WTC11 (cell line): ENCODE results near the gene ZFP62. TPM values are rescaled to one million over a fixed set of nuclear protein-coding genes. Genes with fewer than 3 reads are reported as not detected.

Experiments used
- ATAC-seq: fragments of 200-7000 bp; cut with Tn5 transposase; 2 replicates; pipeline ENCODE4 v1.10.0; 2021; ENCODE audit warnings: mild to moderate bottlenecking, moderate library complexity
- CTCF ChIA-PET: fragments of 300-600 bp; sonication (Branson Sonifier 250); formaldehyde crosslinking; loops from one replicate; lab custom pipeline; 2021; ENCODE audit warnings: antibody characterized with exemption; lab: Charles Lee
- POLR2A ChIA-PET: fragments of 350-600 bp; sonication (Branson Sonifier 250); formaldehyde crosslinking; loops from one replicate; lab custom pipeline; 2021; ENCODE audit warnings: antibody characterized with exemption; lab: Charles Lee
- DNase-seq: peaks from one replicate; pipeline ENCODE4 v3.0.0; 2021; ENCODE audit warnings: low spot score
- H3K27ac Mint-ChIP-seq: 2 replicates; pipeline ENCODE4 v1.8.0; 2021; ENCODE audit warnings: mixed read lengths
- H3K27me3 Mint-ChIP-seq: 2 replicates; pipeline ENCODE4 v1.8.0; 2021; ENCODE audit warnings: low read depth, mild to moderate bottlenecking, moderate library complexity, mixed read lengths
- H3K36me3 Mint-ChIP-seq: 2 replicates; pipeline ENCODE4 v1.8.0; 2021; ENCODE audit warnings: mixed read lengths
- H3K4me1 Mint-ChIP-seq: 2 replicates; pipeline ENCODE4 v1.8.0; 2022; ENCODE audit warnings: mixed read lengths
- H3K4me3 Mint-ChIP-seq: 2 replicates; pipeline ENCODE4 v1.8.0; 2021; ENCODE audit warnings: mild to moderate bottlenecking, moderate library complexity, mixed read lengths
- H3K9me3 Mint-ChIP-seq: 2 replicates; pipeline ENCODE4 v1.8.0; 2021; ENCODE audit warnings: mixed read lengths
- ATF1 ChIP-seq: sonication (generic); formaldehyde crosslinking; IDR thresholded peaks from 2 replicates; pipeline ENCODE4 v1.8.1; 2023; ENCODE audit warnings: mild to moderate bottlenecking, moderate library complexity, missing genetic modification reagents
- CBFB ChIP-seq: sonication (generic); formaldehyde crosslinking; IDR thresholded peaks from 2 replicates; pipeline ENCODE4 v1.8.1; 2022; ENCODE audit warnings: mild to moderate bottlenecking, low read depth, missing genetic modification reagents
- CTCF ChIP-seq: fragments of 200-600 bp; IDR thresholded peaks from 2 replicates; pipeline ENCODE4 v1.8.0; 2022; ENCODE audit warnings: antibody characterized with exemption
- FOXP1 ChIP-seq: sonication (generic); formaldehyde crosslinking; IDR thresholded peaks from 2 replicates; pipeline ENCODE4 v1.8.0; 2022; ENCODE audit warnings: missing genetic modification reagents, mild to moderate bottlenecking, moderate library complexity, borderline replicate concordance
- FOXP4 ChIP-seq: sonication (generic); formaldehyde crosslinking; IDR thresholded peaks from 2 replicates; pipeline ENCODE4 v1.8.0; 2022; ENCODE audit warnings: mild to moderate bottlenecking, missing genetic modification reagents
- GABPB1 ChIP-seq: sonication (generic); formaldehyde crosslinking; IDR thresholded peaks from 2 replicates; pipeline ENCODE4 v1.8.1; 2023; ENCODE audit warnings: mild to moderate bottlenecking, missing genetic modification reagents
- IRF2 ChIP-seq: sonication (generic); formaldehyde crosslinking; IDR thresholded peaks from 2 replicates; pipeline ENCODE4 v1.8.0; 2022; ENCODE audit warnings: low read depth, missing genetic modification reagents, borderline replicate concordance
- JUN ChIP-seq: sonication (generic); formaldehyde crosslinking; IDR thresholded peaks from 2 replicates; pipeline ENCODE4 v1.8.0; 2023; ENCODE audit warnings: mild to moderate bottlenecking, missing genetic modification reagents
- OVOL2 ChIP-seq: fragments of 250-450 bp; sonication (Bioruptor Pico); IDR thresholded peaks from 2 replicates; pipeline ENCODE4 v1.9.0; 2021; ENCODE audit warnings: mild to moderate bottlenecking, borderline replicate concordance
- SMAD3 ChIP-seq: sonication (generic); formaldehyde crosslinking; IDR thresholded peaks from 2 replicates; pipeline ENCODE4 v1.8.0; 2022; ENCODE audit warnings: missing genetic modification reagents, mild to moderate bottlenecking, borderline replicate concordance
- STAT6 ChIP-seq: sonication (generic); formaldehyde crosslinking; conservative IDR thresholded peaks from 2 replicates; pipeline ENCODE4 v1.8.1; 2023; ENCODE audit warnings: mild to moderate bottlenecking, low read depth, missing genetic modification reagents, moderate library complexity
- TEAD1 ChIP-seq: sonication (generic); formaldehyde crosslinking; IDR thresholded peaks from 2 replicates; pipeline ENCODE4 v1.8.0; 2022; ENCODE audit warnings: mild to moderate bottlenecking, missing genetic modification reagents
- TP53 ChIP-seq: sonication (generic); formaldehyde crosslinking; IDR thresholded peaks from 2 replicates; pipeline ENCODE4 v1.8.1; 2023; ENCODE audit warnings: mild to moderate bottlenecking, missing genetic modification reagents
- ZNF317 ChIP-seq: sonication (generic); formaldehyde crosslinking; IDR thresholded peaks from 2 replicates; pipeline ENCODE4 v1.8.1; 2023; ENCODE audit warnings: low read depth, mild to moderate bottlenecking, moderate library complexity, missing genetic modification reagents, borderline replicate concordance
- ZNF396 ChIP-seq: fragments of 250-450 bp; sonication (Bioruptor Pico); IDR thresholded peaks from 2 replicates; pipeline ENCODE4 v1.8.0; 2021; ENCODE audit warnings: mild to moderate bottlenecking, moderate library complexity, borderline replicate concordance
- ZNF423 ChIP-seq: fragments of 250-450 bp; sonication (Bioruptor Pico); IDR thresholded peaks from 2 replicates; pipeline ENCODE4 v2.1.2; 2022; ENCODE audit warnings: mild to moderate bottlenecking, moderate library complexity
- ZNF532 ChIP-seq: fragments of 250-450 bp; sonication (Bioruptor Pico); IDR thresholded peaks from 2 replicates; pipeline ENCODE4 v1.9.0; 2021; ENCODE audit warnings: mild to moderate bottlenecking, borderline replicate concordance
- total RNA-seq: library from RNA; stranded (reverse); gene quantifications from 3 replicates; pipeline ENCODE4 v1.2.3, GENCODE V29; 2021
- TF ChIP-seq, protein P1 (sequence below): sonication (generic); formaldehyde crosslinking; IDR thresholded peaks from 2 replicates; pipeline ENCODE4 v1.8.0; 2022; ENCODE audit warnings: mild to moderate bottlenecking, missing genetic modification reagents
- TF ChIP-seq, protein P2 (sequence below): sonication (generic); formaldehyde crosslinking; IDR thresholded peaks from 2 replicates; pipeline ENCODE4 v1.8.1; 2023; ENCODE audit warnings: mild to moderate bottlenecking, missing genetic modification reagents

Gene ZFP62
- total RNA-seq, 1 experiment from 2014 or later, result 41.2 TPM

- TF ChIP-seq FOXP1 (CRISPR knock-in tag) (peak; percentile 52; the same call in 1 of the 2 replicates), FOXP4 (CRISPR knock-in tag) (no peak), ZNF396 (CRISPR knock-in tag) (no peak), CTCF (no peak), TEAD1 (CRISPR knock-in tag) (peak; percentile 46; the same call in 1 of the 2 replicates), JUN (no peak), CBFB (CRISPR knock-in tag) (no peak), OVOL2 (CRISPR knock-in tag) (no peak), TP53 (peak; percentile 42; the same call in 1 of the 2 replicates), STAT6 (CRISPR knock-in tag) (0 out of 2 replicates have a peak, but pooled peaks have one; percentile 58), GABPB1 (CRISPR knock-in tag) (0 out of 2 replicates have a peak, but pooled peaks have one; percentile 17)
- TF ChIP-seq, protein P1, sequence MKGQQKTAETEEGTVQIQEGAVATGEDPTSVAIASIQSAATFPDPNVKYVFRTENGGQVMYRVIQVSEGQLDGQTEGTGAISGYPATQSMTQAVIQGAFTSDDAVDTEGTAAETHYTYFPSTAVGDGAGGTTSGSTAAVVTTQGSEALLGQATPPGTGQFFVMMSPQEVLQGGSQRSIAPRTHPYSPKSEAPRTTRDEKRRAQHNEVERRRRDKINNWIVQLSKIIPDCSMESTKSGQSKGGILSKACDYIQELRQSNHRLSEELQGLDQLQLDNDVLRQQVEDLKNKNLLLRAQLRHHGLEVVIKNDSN (CRISPR knock-in tag), result no peak
- TF ChIP-seq, protein P2, sequence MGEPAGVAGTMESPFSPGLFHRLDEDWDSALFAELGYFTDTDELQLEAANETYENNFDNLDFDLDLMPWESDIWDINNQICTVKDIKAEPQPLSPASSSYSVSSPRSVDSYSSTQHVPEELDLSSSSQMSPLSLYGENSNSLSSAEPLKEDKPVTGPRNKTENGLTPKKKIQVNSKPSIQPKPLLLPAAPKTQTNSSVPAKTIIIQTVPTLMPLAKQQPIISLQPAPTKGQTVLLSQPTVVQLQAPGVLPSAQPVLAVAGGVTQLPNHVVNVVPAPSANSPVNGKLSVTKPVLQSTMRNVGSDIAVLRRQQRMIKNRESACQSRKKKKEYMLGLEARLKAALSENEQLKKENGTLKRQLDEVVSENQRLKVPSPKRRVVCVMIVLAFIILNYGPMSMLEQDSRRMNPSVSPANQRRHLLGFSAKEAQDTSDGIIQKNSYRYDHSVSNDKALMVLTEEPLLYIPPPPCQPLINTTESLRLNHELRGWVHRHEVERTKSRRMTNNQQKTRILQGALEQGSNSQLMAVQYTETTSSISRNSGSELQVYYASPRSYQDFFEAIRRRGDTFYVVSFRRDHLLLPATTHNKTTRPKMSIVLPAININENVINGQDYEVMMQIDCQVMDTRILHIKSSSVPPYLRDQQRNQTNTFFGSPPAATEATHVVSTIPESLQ (CRISPR knock-in tag), result no peak
- TF ChIP-seq, all 79 proteins: peak for 20
These were observed 58.5 kb downstream of the ZFP62 start, which contains the start of gene MGAT1 (continued) for GRCh38 chr5:180802325-180803180.

- ATAC-seq, result no peak
- ChIA-PET POLR2A (interaction anchor here (0.8 kb wide), 1 partner anchor 29 kb away, joined by 4 read pairs; no protein-coding TSS in a partner anchor), CTCF (interaction anchor here (0.9 to 3.3 kb wide), 4 partner anchors 12 to 61 kb away, joined by 3 to 26 read pairs (median 6); no protein-coding TSS in a partner anchor)
- Mint-ChIP-seq H3K36me3 (peaks cover 19% of the 10 kb centered on the region), H3K4me1 (peaks cover 67% of the 10 kb centered on the region), H3K9me3 (no peaks in the 10 kb centered on the region), H3K4me3 (peak overlapping the region; percentile 80), H3K27me3 (no peaks in the 10 kb centered on the region), H3K27ac (peak overlapping the region; percentile 26; the same call in 1 of the 2 replicates)
- DNase-seq, result no peak
- TF ChIP-seq SMAD3 (CRISPR knock-in tag), result no peak
- no peak for TF ChIP-seq ZNF532 (CRISPR knock-in tag)
- TF ChIP-seq ATF1 (CRISPR knock-in tag), result no peak
- TF ChIP-seq OVOL2 (CRISPR knock-in tag), result no peak
- no peak for TF ChIP-seq IRF2 (CRISPR knock-in tag)
- no peak for TF ChIP-seq ZNF423 (CRISPR knock-in tag)
- TF ChIP-seq ZNF317, result no peak
These were observed 59.3 kb downstream of the ZFP62 start for GRCh38 chr5:180801596-180802324.
